ENCODE data around the gene STKLD1.
A peak's percentile ranks its signal among the peaks of the same experiment; 100 is the strongest.
"Not testable (repeated sequence)": the region's sequence is repeated elsewhere in the genome, so short reads cannot be mapped to it uniquely, and the experiment has no call there.

STKLD1 gene

DNA sequence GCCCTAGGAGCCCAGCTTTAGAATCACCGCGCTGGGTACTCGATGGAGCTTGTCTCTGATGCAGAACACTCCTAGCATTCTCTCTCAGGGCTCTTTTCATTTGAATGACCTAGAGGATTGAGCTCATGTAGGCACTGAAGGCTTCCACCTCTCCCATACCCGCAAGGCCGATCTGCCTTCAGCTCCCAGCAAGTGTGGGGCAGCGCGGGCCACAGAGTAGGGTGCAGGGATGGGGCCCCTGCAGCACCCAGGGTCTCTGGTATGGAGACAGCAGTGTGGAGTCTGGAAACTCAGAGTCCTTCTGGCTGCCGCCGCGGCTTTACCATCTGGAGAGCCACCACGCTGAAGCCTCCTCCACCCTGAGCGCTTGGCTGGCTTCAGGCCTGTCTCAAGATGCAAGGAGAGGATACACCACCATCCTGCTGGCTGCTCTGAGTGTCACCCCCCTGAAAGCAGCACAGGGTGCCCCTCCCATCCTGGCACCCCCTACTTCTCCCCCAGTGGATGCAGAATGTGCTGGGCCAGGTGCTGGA lies 12.9 kb downstream of the STKLD1 start:
- no peak for DNase-seq

GRCh38 chr9:133389562-133389961 lies 13.4 kb downstream of the STKLD1 start:
- no peak for DNase-seq

DNA sequence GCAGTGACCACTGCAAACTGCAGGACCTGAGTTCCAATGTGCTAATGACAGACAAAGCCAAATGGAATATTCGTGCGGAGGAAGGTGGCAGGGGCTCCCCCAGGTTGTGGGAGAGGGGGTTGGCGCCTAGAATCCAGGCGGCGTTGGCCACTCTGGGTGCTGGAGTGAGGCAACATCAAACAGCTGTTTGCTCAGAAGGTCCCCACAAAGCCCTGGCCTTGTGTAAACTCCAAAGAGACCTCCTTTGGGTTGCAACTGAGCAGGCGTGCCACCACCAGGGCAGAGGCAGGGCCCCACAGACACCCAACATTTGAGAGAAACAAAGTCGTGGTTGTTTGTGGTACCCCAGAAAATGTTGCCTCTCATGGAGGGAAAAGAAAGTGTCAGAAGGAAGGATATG lies 14.5 kb downstream of the STKLD1 start:
- no peak for DNase-seq

DNA sequence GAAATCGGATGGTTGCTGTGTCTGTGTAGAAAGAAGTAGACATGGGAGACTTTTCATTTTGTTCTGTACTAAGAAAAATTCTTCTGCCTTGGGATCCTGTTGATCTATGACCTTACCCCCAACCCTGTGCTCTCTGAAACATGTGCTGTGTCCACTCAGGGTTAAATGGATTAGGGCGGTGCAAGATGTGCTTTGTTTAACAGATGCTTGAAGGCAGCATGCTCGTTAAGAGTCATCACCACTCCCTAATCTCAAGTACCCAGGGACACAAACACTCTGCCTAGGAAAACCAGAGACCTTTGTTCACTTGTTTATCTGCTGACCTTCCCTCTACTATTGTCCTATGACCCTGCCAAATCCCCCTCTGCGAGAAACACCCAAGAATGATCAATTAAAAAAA lies 15.3 kb downstream of the STKLD1 start:
- DNase-seq = not testable (repeated sequence)

DNA sequence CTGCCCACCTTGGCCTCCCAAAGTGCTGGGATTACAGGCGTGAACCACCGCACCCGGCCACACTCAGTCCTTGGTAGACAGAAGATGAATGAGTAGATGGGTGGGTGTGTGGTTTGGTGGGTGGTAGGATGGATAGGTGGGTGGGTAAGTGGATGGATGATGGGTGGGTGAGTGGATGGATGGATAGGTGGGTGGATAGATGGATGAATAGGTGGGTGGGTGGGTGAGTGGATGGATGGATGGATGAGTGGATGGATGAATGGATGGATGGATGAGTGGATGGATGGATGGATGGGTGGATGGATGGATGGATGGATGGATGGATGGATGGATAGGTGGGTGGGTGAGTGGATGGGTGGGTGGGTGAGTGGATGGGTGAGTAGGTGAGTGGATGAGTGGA lies 16.1 kb downstream of the STKLD1 start:
- DNase-seq = not testable (repeated sequence)

- no peak for DNase-seq
Measured at GRCh38 chr9:133393399-133393798, 17.2 kb downstream of the STKLD1 start.

GRCh38 chr9:133394687-133395271 lies 18.6 kb downstream of the STKLD1 start:
- no peak for DNase-seq

GRCh38 chr9:133396952-133397351 lies 20.8 kb downstream of the STKLD1 start:
- DNase-seq = peak; percentile 70

- DNase-seq = no peak
Measured at GRCh38 chr9:133397370-133397769, 21.2 kb downstream of the STKLD1 start.

DNA sequence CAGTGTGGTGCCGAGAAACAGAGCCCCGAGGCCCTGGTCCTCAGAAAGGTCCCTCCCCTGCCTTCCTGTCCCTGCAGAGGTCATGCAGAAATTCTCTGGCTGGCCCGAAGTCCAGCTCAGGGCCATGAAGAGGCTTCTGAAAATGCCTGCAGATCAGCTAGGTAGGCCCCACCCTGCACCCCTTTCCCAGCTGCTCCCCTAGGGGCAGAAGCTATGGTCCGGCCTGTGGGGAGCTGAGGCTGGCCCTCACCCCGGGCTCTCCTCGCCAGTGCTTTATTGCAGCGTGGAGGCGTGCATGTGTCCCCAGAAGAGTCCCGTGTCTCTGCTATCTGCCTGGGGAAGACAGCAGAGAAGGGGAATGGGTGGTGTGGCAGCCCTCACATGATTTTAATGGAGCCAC lies 21.7 kb downstream of the STKLD1 start:
- DNase-seq = no peak

- DNase-seq = no peak
Measured at GRCh38 chr9:133400292-133400691, 24.1 kb downstream of the STKLD1 start.

GRCh38 chr9:133401588-133401987 lies 25.4 kb downstream of the STKLD1 start:
- DNase-seq = no peak

- DNase-seq = no peak
Measured at GRCh38 chr9:133402689-133403088, 26.5 kb downstream of the STKLD1 start.

DNA sequence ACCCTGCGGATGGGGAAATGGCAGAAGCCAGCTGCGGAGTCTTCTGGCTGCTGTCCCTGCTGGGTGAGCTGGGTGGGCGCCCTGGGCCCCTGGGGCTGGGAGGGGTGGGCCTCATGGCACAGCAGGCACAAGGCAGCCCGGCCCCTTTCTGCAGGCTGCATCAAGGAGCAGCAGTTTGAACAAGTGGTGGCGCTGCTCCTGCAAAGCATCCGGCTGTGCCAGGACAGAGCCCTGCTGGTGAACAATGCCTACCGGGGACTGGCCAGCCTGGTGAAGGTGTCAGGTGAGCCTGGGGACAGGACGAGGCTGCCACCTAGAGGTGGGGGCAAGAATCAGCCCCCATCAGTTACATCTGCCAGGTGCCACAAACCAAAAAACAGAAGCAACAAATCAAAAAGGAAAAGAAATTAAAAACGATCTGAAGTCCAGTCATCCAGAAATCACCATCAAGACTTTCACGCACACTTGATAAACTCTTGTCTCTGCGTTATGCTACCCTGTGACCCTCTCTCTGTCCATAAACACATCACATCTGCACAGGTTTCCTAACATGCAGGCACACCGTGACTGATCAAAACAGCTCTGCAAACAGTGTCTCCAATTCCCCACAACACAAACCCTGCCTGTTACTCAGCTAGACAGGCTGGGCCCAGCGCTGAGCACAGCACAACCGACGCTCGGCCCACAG lies 27.7 kb downstream of the STKLD1 start:
- peak; percentile 57 for DNase-seq

- DNase-seq = no peak
Measured at GRCh38 chr9:133404454-133405002, 28.4 kb downstream of the STKLD1 start.

- no peak for DNase-seq
Measured at GRCh38 chr9:133405508-133406438, 29.6 kb downstream of the STKLD1 start.

DNA sequence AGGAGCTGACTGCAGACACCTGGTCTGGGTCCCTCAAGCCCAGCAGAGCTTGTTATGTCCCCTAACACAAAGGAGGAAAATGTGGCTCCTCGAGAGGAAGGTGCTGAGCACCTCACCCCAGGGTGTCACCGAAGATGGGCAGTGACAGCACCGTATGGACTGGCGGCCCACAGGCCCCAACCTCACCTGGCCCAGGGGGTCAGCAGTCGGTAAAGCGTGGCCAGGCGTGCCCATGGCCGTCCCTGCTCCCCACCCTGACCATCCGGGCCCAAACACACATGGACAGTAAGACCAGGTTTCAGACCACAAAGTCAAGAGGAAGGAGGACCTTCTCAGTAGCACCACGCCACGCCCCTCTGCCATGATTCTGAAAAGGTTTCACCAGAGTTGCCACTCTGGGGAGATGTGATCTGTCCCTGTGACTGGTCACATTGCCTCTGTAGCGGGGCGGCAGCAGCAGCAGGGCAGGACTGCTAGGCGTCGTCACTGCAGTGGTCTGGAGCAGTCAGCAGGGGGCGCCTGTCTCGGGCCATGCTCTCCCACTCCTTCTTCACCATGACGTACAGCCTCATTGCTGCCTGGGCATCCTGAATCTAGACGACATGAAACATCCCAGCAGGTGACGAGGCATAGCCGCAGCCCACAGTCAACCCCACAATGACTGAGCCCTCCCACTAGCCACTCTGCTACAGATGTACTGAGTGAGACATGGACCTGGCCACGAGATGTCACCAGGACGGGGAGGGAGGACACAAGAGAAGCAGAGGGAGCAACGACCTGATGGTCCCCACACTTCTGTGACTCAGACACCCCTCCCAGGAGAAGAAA lies 30.5 kb downstream of the STKLD1 start:
- peak; percentile 83 for DNase-seq

DNA sequence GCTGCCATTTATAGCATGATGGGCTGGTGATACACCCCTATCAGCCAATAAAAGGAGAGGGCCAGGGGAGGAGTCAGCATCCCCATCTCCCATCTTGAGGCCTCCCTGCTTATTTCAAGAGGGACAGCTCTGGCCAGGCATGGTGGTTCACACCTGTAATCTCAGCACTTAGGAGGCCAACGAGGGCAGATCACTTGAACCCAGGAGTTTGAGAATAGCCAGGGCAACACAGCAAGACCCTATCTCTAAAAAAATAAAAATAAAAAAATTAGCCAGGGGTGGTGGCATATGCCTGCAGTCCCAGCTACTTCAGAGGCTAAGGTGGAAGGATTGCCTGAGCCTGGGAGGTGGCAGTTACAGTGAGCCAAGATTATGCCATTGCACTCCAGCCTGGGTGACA lies 31.9 kb downstream of the STKLD1 start:
- no peak for DNase-seq

DNA sequence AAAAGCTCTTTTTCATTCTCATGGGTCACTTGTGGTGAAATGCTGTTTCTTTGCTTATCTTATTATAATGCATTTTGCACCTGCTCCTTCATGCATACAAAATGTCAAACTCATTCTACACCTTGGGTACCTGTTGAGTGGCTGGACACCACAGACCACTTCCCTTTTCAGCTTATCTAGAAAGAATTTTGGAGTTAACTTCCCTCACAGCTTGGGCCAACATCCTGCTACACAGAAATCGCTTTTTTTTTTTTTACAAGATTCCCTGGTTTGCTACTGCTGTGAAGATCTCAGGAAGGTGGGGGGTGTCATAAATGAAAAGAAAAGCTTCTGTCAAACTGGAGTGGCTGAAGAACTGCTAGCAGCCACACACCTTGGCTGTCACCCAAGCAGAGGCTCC lies 39.0 kb downstream of the STKLD1 start:
- DNase-seq = no peak

DNA sequence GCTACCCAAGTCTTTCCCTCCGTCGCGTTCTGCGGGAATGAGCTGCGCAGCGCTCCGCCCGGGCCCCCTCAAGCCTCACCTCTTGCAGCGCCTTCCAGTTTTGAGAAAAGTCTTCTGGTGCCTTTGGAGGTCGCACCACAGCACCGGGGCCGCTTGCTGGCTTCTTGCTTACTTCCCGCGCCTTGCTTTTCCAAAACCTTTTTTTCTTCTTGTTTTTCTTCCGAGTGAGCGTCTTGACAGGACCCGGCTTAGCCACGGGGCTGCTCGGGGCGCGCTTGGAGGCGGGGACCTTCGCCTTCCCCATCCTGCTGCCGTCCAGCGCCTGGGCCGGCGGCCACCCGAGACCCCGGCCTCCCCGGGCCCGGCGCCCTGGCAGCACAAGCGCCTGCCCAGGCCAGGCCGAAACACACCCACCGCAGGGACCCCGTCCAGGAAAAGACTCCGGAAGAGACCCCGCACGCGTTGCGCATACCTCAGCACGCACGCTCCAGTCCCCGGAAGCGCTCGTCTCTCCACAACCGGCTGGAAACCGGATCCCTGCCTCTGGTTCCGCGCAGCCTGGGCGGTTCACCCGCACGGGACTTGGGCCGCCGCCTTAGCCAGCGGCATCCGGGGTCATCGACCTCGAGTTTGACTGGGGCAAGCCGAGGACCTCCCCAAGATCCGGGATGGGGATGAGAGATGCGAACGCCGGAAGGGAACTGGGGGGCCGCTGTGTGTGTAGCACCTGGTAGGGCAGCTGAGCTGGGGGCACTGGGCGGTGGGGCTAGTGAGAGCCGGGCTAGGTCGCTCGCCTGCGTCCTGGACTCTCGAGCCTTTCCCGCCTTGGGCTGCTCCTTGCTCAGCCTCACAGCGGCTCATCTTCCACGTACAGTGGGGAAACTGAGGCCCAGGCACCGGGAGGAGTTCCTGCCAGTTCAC lies 41.6 kb downstream of the STKLD1 start, which contains the start of gene REXO4:
REXO4 (minus strand) TSS at position 470 of the 921 bp plus-strand sequence; CDS start at position 304, 166 bp downstream.
- DNase-seq = peak; percentile 91

DNA sequence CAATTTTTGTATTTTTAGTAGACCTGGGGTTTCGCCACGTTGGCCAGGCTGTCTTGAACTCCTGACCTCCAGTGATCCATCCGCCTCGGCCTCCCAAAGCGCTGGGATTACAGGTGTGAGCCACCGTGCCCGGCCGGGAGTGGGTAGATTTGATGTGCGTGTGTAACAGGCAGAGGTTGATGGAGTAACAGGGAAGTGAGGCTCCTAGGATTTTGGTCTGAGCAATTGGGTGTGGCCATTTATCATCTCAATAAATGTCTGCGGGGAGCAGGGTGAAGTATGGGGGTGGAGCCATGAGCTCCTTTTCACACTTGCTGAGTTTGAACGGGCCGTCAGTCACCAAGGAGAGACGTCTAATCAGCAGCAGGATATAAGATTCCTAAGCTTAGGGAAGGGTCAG lies 42.8 kb downstream of the STKLD1 start:
- no peak for DNase-seq
